Adipocyte (in vitro differentiated cells): Measurements from ENCODE around the gene KYNU.
"Not testable (repeated sequence)": the region's sequence is repeated elsewhere in the genome, so short reads cannot be mapped to it uniquely, and the experiment has no call there.

Experiments used
- DNase-seq: peaks from one replicate; pipeline ENCODE4 v3.0.0-alpha.2; 2015; ENCODE audit warnings: low read depth
- H3K27me3 ChIP-seq: replicated peaks from 2 replicates; pipeline ENCODE4 v1.7.0; 2013; ENCODE audit warnings: mild to moderate bottlenecking, low read length, moderate library complexity; ENCODE audit not compliant: control insufficient read depth, insufficient read depth
- H3K36me3 ChIP-seq: 2 replicates; pipeline ENCODE4 v1.7.0; 2013; ENCODE audit warnings: low read length, mild to moderate bottlenecking, moderate library complexity; ENCODE audit not compliant: control insufficient read depth, insufficient read depth, severe bottlenecking
- H3K4me1 ChIP-seq: 2 replicates; pipeline ENCODE4 v1.7.0; 2013; ENCODE audit warnings: mild to moderate bottlenecking, low read length, moderate library complexity; ENCODE audit not compliant: control insufficient read depth, insufficient read depth
- H3K4me3 ChIP-seq: 2 replicates; pipeline ENCODE4 v1.7.0; 2013; ENCODE audit warnings: mild to moderate bottlenecking, low read length, moderate library complexity
- H3K9ac ChIP-seq: 2 replicates; pipeline ENCODE4 v1.7.0; 2013; ENCODE audit warnings: mild to moderate bottlenecking, low read length, moderate library complexity
- H3K9me3 ChIP-seq: 2 replicates; pipeline ENCODE4 v1.7.0; 2013; ENCODE audit warnings: mild to moderate bottlenecking, low read length, moderate library complexity; ENCODE audit not compliant: control insufficient read depth

The KYNU gene

GRCh38 chr2:142862299-142862698 lies 15.2 kb upstream of the KYNU start:
- Histone ChIP-seq H3K27me3 (no peaks in the 10 kb centered on the region), H3K4me3 (no peak overlapping the region), H3K36me3 (no peaks in the 10 kb centered on the region), H3K9ac (no peak overlapping the region), H3K9me3 (no peaks in the 10 kb centered on the region), H3K4me1 (peaks cover 16% of the 10 kb centered on the region)
- DNase-seq = no peak

- H3K9ac ChIP-seq = no peak overlapping the region
- no peaks in the 10 kb centered on the region for H3K27me3 ChIP-seq
- DNase-seq = no peak
- peaks cover 12% of the 10 kb centered on the region for H3K4me1 ChIP-seq
- H3K9me3 ChIP-seq = no peaks in the 10 kb centered on the region
- H3K4me3 ChIP-seq = no peak overlapping the region
- no peaks in the 10 kb centered on the region for H3K36me3 ChIP-seq
These were observed 14.6 kb upstream of the KYNU start for GRCh38 chr2:142862847-142863246.

GRCh38 chr2:142863485-142863961 lies 13.9 kb upstream of the KYNU start:
- H3K27me3 ChIP-seq = no peaks in the 10 kb centered on the region
- H3K36me3 ChIP-seq = no peaks in the 10 kb centered on the region
- H3K9ac ChIP-seq = no peak overlapping the region
- no peaks in the 10 kb centered on the region for H3K9me3 ChIP-seq
- peaks cover 12% of the 10 kb centered on the region for H3K4me1 ChIP-seq
- no peak overlapping the region for H3K4me3 ChIP-seq
- DNase-seq = no peak

- not testable (repeated sequence) for H3K36me3 ChIP-seq, H3K9me3 ChIP-seq, H3K4me3 ChIP-seq, H3K9ac ChIP-seq, H3K27me3 ChIP-seq, DNase-seq
- peaks cover 14% of the 10 kb centered on the region for H3K4me1 ChIP-seq
These were observed 12.9 kb upstream of the KYNU start for GRCh38 chr2:142864605-142865004.

GRCh38 chr2:142865924-142866323 lies 11.5 kb upstream of the KYNU start:
- Histone ChIP-seq H3K36me3 (no peaks in the 10 kb centered on the region), H3K9me3 (no peaks in the 10 kb centered on the region), H3K9ac (peak overlapping the region; percentile 4), H3K4me1 (peaks cover 21% of the 10 kb centered on the region), H3K4me3 (peak overlapping the region; percentile 0), H3K27me3 (no peaks in the 10 kb centered on the region)
- no peak for DNase-seq

GRCh38 chr2:142866426-142866825 lies 11.0 kb upstream of the KYNU start:
- peaks cover 21% of the 10 kb centered on the region for H3K4me1 ChIP-seq
- H3K9ac ChIP-seq = no peak overlapping the region
- H3K27me3 ChIP-seq = no peaks in the 10 kb centered on the region
- DNase-seq = no peak
- H3K9me3 ChIP-seq = no peaks in the 10 kb centered on the region
- peak overlapping the region; percentile 0 for H3K4me3 ChIP-seq
- no peaks in the 10 kb centered on the region for H3K36me3 ChIP-seq

GRCh38 chr2:142867136-142867535 lies 10.3 kb upstream of the KYNU start:
- no peaks in the 10 kb centered on the region for H3K36me3 ChIP-seq
- no peak for DNase-seq
- no peaks in the 10 kb centered on the region for H3K27me3 ChIP-seq
- H3K4me1 ChIP-seq = peaks cover 21% of the 10 kb centered on the region
- H3K9me3 ChIP-seq = no peaks in the 10 kb centered on the region
- no peak overlapping the region for H3K4me3 ChIP-seq
- H3K9ac ChIP-seq = no peak overlapping the region

- Histone ChIP-seq H3K4me1 (peaks cover 26% of the 10 kb centered on the region), H3K9me3 (no peaks in the 10 kb centered on the region), H3K27me3 (no peaks in the 10 kb centered on the region), H3K4me3 (no peak overlapping the region), H3K9ac (no peak overlapping the region), H3K36me3 (no peaks in the 10 kb centered on the region)
- no peak for DNase-seq
These were observed 9.2 kb upstream of the KYNU start for GRCh38 chr2:142868229-142868762.

- peaks cover 34% of the 10 kb centered on the region for H3K4me1 ChIP-seq
- H3K27me3 ChIP-seq, H3K9me3 ChIP-seq, DNase-seq, H3K36me3 ChIP-seq, H3K9ac ChIP-seq, H3K4me3 ChIP-seq: not testable (repeated sequence)
These were observed 8.4 kb upstream of the KYNU start for GRCh38 chr2:142869065-142869460.

GRCh38 chr2:142869461-142870106 lies 7.9 kb upstream of the KYNU start:
- H3K4me3 ChIP-seq = no peak overlapping the region
- no peaks in the 10 kb centered on the region for H3K9me3 ChIP-seq
- no peaks in the 10 kb centered on the region for H3K27me3 ChIP-seq
- no peak overlapping the region for H3K9ac ChIP-seq
- H3K4me1 ChIP-seq = peaks cover 38% of the 10 kb centered on the region
- DNase-seq = no peak
- H3K36me3 ChIP-seq = no peaks in the 10 kb centered on the region

- no peaks in the 10 kb centered on the region for H3K36me3 ChIP-seq
- H3K4me1 ChIP-seq = peaks cover 48% of the 10 kb centered on the region
- DNase-seq = no peak
- no peak overlapping the region for H3K4me3 ChIP-seq
- H3K9me3 ChIP-seq = no peaks in the 10 kb centered on the region
- H3K9ac ChIP-seq = no peak overlapping the region
- H3K27me3 ChIP-seq = no peaks in the 10 kb centered on the region
These were observed 6.9 kb upstream of the KYNU start for GRCh38 chr2:142870526-142870925.

- Histone ChIP-seq H3K4me3 (no peak overlapping the region), H3K9me3 (no peaks in the 10 kb centered on the region), H3K27me3 (no peaks in the 10 kb centered on the region), H3K36me3 (no peaks in the 10 kb centered on the region), H3K4me1 (peaks cover 48% of the 10 kb centered on the region), H3K9ac (no peak overlapping the region)
- no peak for DNase-seq
These were observed 6.1 kb upstream of the KYNU start for GRCh38 chr2:142871396-142871795.
